ENCODE measurements around the gene MCU.

- TF ChIP-seq CTCF (IDR thresholded peaks at IDR 0.05) (no peak), POLR2A (IDR thresholded peaks at IDR 0.05) (no peak)
Observed at GRCh38 chr10:72687035-72687434, 4.9 kb upstream of the MCU start.

All from testis (tissue), 2 donors.